Measurements from ENCODE around the gene DDX60.

The DDX60 gene

GRCh38 chr4:168325591-168325990 is 7.0 kb upstream of the DDX60 start:
- TF ChIP-seq CTCF (IDR thresholded peaks at IDR 0.05; ENCODE audit: low read depth, low read length, missing control alignments), result no peak
- H3K27ac ChIP-seq, result no peak overlapping the region
- no peak for DNase-seq
- no peaks in the 10 kb centered on the region for H3K36me3 ChIP-seq (replicated peaks)
- H3K4me3 ChIP-seq (ENCODE audit: low read depth, low read length), result no peak overlapping the region
- H3K27me3 ChIP-seq (replicated peaks), result no peaks in the 10 kb centered on the region
- in situ Hi-C loops (cut with HindIII; ENCODE audit: low pct_ligation_motif_present, low sequenced_read_pairs), result no loop called here

- Histone ChIP-seq H3K27me3 (replicated peaks) (no peaks in the 10 kb centered on the region), H3K36me3 (replicated peaks) (no peaks in the 10 kb centered on the region), H3K4me3 (ENCODE audit: low read depth, low read length) (no peak overlapping the region), H3K27ac (no peak overlapping the region)
- no peak for TF ChIP-seq CTCF (IDR thresholded peaks at IDR 0.05; ENCODE audit: low read depth, low read length, missing control alignments)
- in situ Hi-C loops (cut with HindIII; ENCODE audit: low pct_ligation_motif_present, low sequenced_read_pairs), result no loop called here
- no peak for DNase-seq
These were observed 2.5 kb upstream of the DDX60 start for GRCh38 chr4:168321006-168321405.

- no peak for DNase-seq
- Histone ChIP-seq H3K36me3 (replicated peaks) (no peaks in the 10 kb centered on the region), H3K27me3 (replicated peaks) (no peaks in the 10 kb centered on the region), H3K4me3 (ENCODE audit: low read depth, low read length) (no peak overlapping the region), H3K27ac (no peak overlapping the region)
- in situ Hi-C loops (cut with HindIII; ENCODE audit: low pct_ligation_motif_present, low sequenced_read_pairs), result no loop called here
- TF ChIP-seq CTCF (IDR thresholded peaks at IDR 0.05; ENCODE audit: low read depth, low read length, missing control alignments), result no peak
These were observed 1.0 kb upstream of the DDX60 start for GRCh38 chr4:168319486-168320019.

GRCh38 chr4:168317621-168318020 is 931 bp downstream of the DDX60 start:
- no peak for TF ChIP-seq CTCF (IDR thresholded peaks at IDR 0.05; ENCODE audit: low read depth, low read length, missing control alignments)
- no peak for DNase-seq
- in situ Hi-C loops (cut with HindIII; ENCODE audit: low pct_ligation_motif_present, low sequenced_read_pairs), result no loop called here
- peak overlapping the region; percentile 80 for H3K4me3 ChIP-seq (ENCODE audit: low read depth, low read length)
- no peak overlapping the region for H3K27ac ChIP-seq
- H3K27me3 ChIP-seq (replicated peaks), result no peaks in the 10 kb centered on the region
- H3K36me3 ChIP-seq (replicated peaks), result no peaks in the 10 kb centered on the region

GRCh38 chr4:168309781-168310180 is 8.8 kb downstream of the DDX60 start:
- no peak overlapping the region for H3K27ac ChIP-seq
- in situ Hi-C loops (cut with HindIII; ENCODE audit: low pct_ligation_motif_present, low sequenced_read_pairs), result no loop called here
- TF ChIP-seq CTCF (IDR thresholded peaks at IDR 0.05; ENCODE audit: low read depth, low read length, missing control alignments), result no peak
- no peak for DNase-seq
- no peak overlapping the region for H3K4me3 ChIP-seq (ENCODE audit: low read depth, low read length)
- no peaks in the 10 kb centered on the region for H3K27me3 ChIP-seq (replicated peaks)
- H3K36me3 ChIP-seq (replicated peaks), result no peaks in the 10 kb centered on the region

- no peak for TF ChIP-seq CTCF (IDR thresholded peaks at IDR 0.05; ENCODE audit: low read depth, low read length, missing control alignments)
- Histone ChIP-seq H3K27ac (no peak overlapping the region), H3K36me3 (replicated peaks) (no peaks in the 10 kb centered on the region)
These were observed 9.6 kb downstream of the DDX60 start for GRCh38 chr4:168308912-168309311.

More at GRCh38 chr4:168308912-168309311, 9.6 kb downstream of the DDX60 start:
- no peak overlapping the region for H3K4me3 ChIP-seq (ENCODE audit: low read depth, low read length)
- no peak for DNase-seq
- no peaks in the 10 kb centered on the region for H3K27me3 ChIP-seq (replicated peaks)
- in situ Hi-C loops (cut with HindIII; ENCODE audit: low pct_ligation_motif_present, low sequenced_read_pairs), result no loop called here
